WTC11 (cell line): Measurements from ENCODE around the gene MRGPRX2.

ENCODE experiments used
- ATF3 ChIP-seq: sonication (generic); formaldehyde crosslinking; conservative IDR thresholded peaks from 2 replicates; pipeline ENCODE4 v1.8.1; 2022; ENCODE audit warnings: mild to moderate bottlenecking, missing genetic modification reagents
- CREM ChIP-seq: sonication (generic); formaldehyde crosslinking; IDR thresholded peaks from 2 replicates; pipeline ENCODE4 v1.8.1; 2022; ENCODE audit warnings: mild to moderate bottlenecking, missing genetic modification reagents, moderate library complexity
- CTCF ChIP-seq: fragments of 200-600 bp; IDR thresholded peaks from 2 replicates; pipeline ENCODE4 v1.8.0; 2022; ENCODE audit warnings: antibody characterized with exemption
- ELF4 ChIP-seq: sonication (generic); formaldehyde crosslinking; IDR thresholded peaks from 2 replicates; pipeline ENCODE4 v1.8.1; 2022; ENCODE audit warnings: low read depth, mild to moderate bottlenecking, moderate library complexity, missing genetic modification reagents
- TEAD1 ChIP-seq: sonication (generic); formaldehyde crosslinking; IDR thresholded peaks from 2 replicates; pipeline ENCODE4 v1.8.0; 2022; ENCODE audit warnings: mild to moderate bottlenecking, missing genetic modification reagents
- TP53 ChIP-seq: sonication (generic); formaldehyde crosslinking; IDR thresholded peaks from 2 replicates; pipeline ENCODE4 v1.8.1; 2023; ENCODE audit warnings: mild to moderate bottlenecking, missing genetic modification reagents
- ZNF671 ChIP-seq: fragments of 250-450 bp; sonication (Bioruptor Pico); IDR thresholded peaks from 2 replicates; pipeline ENCODE4 v1.8.0; 2021; ENCODE audit warnings: mild to moderate bottlenecking

- TF ChIP-seq TP53 (CRISPR knock-in tag) (no peak), ATF3 (CRISPR knock-in tag) (no peak), CTCF (no peak), TEAD1 (CRISPR knock-in tag) (no peak), ZNF671 (CRISPR knock-in tag) (no peak), ELF4 (CRISPR knock-in tag) (no peak), CREM (CRISPR knock-in tag) (no peak)
These were observed 34.8 kb downstream of the MRGPRX2 start for GRCh38 chr11:19025481-19026406.
